ENCODE measurements around the gene SUMF1.

- TF ChIP-seq CTCF (IDR thresholded peaks at IDR 0.05) (no peak), POLR2A (IDR thresholded peaks at IDR 0.05) (no peak)
Observed at GRCh38 chr3:4447295-4447999, 19.6 kb downstream of the SUMF1 start.
